ENCODE measurements around the gene HORMAD2.

HORMAD2 gene

DNA sequence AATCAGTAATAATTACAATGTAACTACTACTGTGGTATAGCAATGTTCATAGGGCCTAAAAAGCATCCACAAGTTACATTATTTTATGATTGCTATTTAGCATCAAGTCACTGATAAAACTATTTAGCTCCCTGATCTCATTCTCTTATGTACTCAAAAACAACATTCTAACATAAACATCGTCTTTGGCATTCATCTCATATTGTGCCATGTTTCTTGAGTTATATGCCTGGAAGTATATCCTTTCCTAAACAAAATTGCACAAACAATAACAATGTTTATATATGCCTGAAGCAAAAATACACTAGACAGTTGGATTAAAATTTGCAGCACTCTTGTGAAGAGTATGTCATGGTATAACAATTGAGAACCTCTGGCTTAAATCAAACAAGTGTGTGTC lies 34.1 kb downstream of the HORMAD2 start:
- no peaks in the 10 kb centered on the region for H3K9me3 ChIP-seq (ENCODE audit: control insufficient read depth, low read length)
- no peaks in the 10 kb centered on the region for H3K27me3 ChIP-seq (replicated peaks; ENCODE audit: control insufficient read depth, insufficient read depth, low read length)
- H3K9ac ChIP-seq (ENCODE audit: low read length): no peak overlapping the region
- H3K4me3 ChIP-seq (ENCODE audit: low read length): no peak overlapping the region
- H3K36me3 ChIP-seq (ENCODE audit: control insufficient read depth, insufficient read depth, low read length, severe bottlenecking): no peaks in the 10 kb centered on the region
- peak; percentile 59 for DNase-seq (ENCODE audit: low read depth)
- peaks cover 9% of the 10 kb centered on the region for H3K4me1 ChIP-seq (ENCODE audit: control insufficient read depth, insufficient read depth, low read length)

DNA sequence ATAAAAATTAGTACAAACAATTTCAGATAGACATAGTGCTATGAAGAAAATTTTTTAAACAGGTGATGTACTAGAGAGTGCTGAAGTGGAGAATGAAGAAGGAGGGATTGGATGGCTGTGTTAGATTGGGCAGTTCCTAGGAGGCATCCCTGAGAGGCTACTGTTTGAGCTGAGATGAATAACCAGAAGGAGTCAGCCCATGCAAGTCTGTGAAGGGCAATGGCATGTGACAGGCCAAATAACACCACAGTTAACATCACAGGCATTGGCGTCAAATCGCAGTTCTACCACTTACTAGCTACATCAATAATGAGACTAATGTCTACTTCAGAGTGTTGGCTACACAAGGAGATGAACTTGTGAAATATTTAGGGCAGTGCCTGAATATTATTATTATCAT lies 35.4 kb downstream of the HORMAD2 start:
- DNase-seq (ENCODE audit: low read depth): no peak

GRCh38 chr22:30116362-30117117 lies 36.3 kb downstream of the HORMAD2 start:
- no peaks in the 10 kb centered on the region for H3K9me3 ChIP-seq (ENCODE audit: control insufficient read depth, low read length)
- H3K36me3 ChIP-seq (ENCODE audit: control insufficient read depth, insufficient read depth, low read length, severe bottlenecking): no peaks in the 10 kb centered on the region
- H3K4me1 ChIP-seq (ENCODE audit: control insufficient read depth, insufficient read depth, low read length): peaks cover 9% of the 10 kb centered on the region
- peak; percentile 45 for DNase-seq (ENCODE audit: low read depth)
- H3K4me3 ChIP-seq (ENCODE audit: low read length): no peak overlapping the region
- no peaks in the 10 kb centered on the region for H3K27me3 ChIP-seq (replicated peaks; ENCODE audit: control insufficient read depth, insufficient read depth, low read length)
- H3K9ac ChIP-seq (ENCODE audit: low read length): no peak overlapping the region

More for the DNA sequence above, 35.4 kb downstream of the HORMAD2 start:
- Histone ChIP-seq H3K4me3 (ENCODE audit: low read length) (no peak overlapping the region), H3K4me1 (ENCODE audit: control insufficient read depth, insufficient read depth, low read length) (peaks cover 9% of the 10 kb centered on the region), H3K27me3 (replicated peaks; ENCODE audit: control insufficient read depth, insufficient read depth, low read length) (no peaks in the 10 kb centered on the region), H3K9me3 (ENCODE audit: control insufficient read depth, low read length) (no peaks in the 10 kb centered on the region), H3K36me3 (ENCODE audit: control insufficient read depth, insufficient read depth, low read length, severe bottlenecking) (no peaks in the 10 kb centered on the region), H3K9ac (ENCODE audit: low read length) (no peak overlapping the region)

DNA sequence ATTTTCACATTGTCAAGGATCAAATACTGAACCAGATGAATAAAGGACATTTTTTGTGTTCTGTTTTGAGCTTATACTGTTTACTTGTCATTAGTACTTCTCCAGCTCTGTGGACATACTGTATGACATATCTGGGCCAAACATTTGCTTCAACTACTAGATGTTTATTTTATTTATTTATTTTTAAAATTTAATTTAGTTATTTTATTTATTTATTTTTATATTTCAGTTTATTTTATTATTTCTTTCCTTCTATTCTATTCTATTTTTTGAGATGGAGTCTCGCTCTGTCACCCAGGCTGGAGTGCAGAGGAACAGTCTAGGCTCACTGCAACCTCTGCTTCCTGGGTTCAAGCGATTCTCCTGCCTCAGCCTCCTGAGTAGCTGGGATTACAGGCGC lies 37.0 kb downstream of the HORMAD2 start:
- DNase-seq (ENCODE audit: low read depth): no peak
- peaks cover 9% of the 10 kb centered on the region for H3K4me1 ChIP-seq (ENCODE audit: control insufficient read depth, insufficient read depth, low read length)

GRCh38 chr22:30118291-30118690 lies 38.0 kb downstream of the HORMAD2 start:
- Histone ChIP-seq H3K36me3 (ENCODE audit: control insufficient read depth, insufficient read depth, low read length, severe bottlenecking) (no peaks in the 10 kb centered on the region), H3K27me3 (replicated peaks; ENCODE audit: control insufficient read depth, insufficient read depth, low read length) (peaks cover 3% of the 10 kb centered on the region), H3K4me1 (ENCODE audit: control insufficient read depth, insufficient read depth, low read length) (peaks cover 9% of the 10 kb centered on the region), H3K9ac (ENCODE audit: low read length) (no peak overlapping the region), H3K4me3 (ENCODE audit: low read length) (no peak overlapping the region), H3K9me3 (ENCODE audit: control insufficient read depth, low read length) (no peaks in the 10 kb centered on the region)
- DNase-seq (ENCODE audit: low read depth): no peak

More for the DNA sequence above, 37.0 kb downstream of the HORMAD2 start:
- Histone ChIP-seq H3K9ac (ENCODE audit: low read length) (no peak overlapping the region), H3K4me3 (ENCODE audit: low read length) (no peak overlapping the region), H3K27me3 (replicated peaks; ENCODE audit: control insufficient read depth, insufficient read depth, low read length) (peaks cover 3% of the 10 kb centered on the region), H3K9me3 (ENCODE audit: control insufficient read depth, low read length) (no peaks in the 10 kb centered on the region), H3K36me3 (ENCODE audit: control insufficient read depth, insufficient read depth, low read length, severe bottlenecking) (no peaks in the 10 kb centered on the region)

GRCh38 chr22:30121960-30122359 lies 41.7 kb downstream of the HORMAD2 start:
- no peak overlapping the region for H3K4me3 ChIP-seq (ENCODE audit: low read length)
- H3K4me1 ChIP-seq (ENCODE audit: control insufficient read depth, insufficient read depth, low read length): no peaks in the 10 kb centered on the region
- peaks cover 3% of the 10 kb centered on the region for H3K27me3 ChIP-seq (replicated peaks; ENCODE audit: control insufficient read depth, insufficient read depth, low read length)

GRCh38 chr22:30123463-30123862 lies 43.2 kb downstream of the HORMAD2 start:
- Histone ChIP-seq H3K27me3 (replicated peaks; ENCODE audit: control insufficient read depth, insufficient read depth, low read length) (peaks cover 3% of the 10 kb centered on the region), H3K4me3 (ENCODE audit: low read length) (no peak overlapping the region), H3K4me1 (ENCODE audit: control insufficient read depth, insufficient read depth, low read length) (no peaks in the 10 kb centered on the region), H3K9me3 (ENCODE audit: control insufficient read depth, low read length) (no peaks in the 10 kb centered on the region), H3K36me3 (ENCODE audit: control insufficient read depth, insufficient read depth, low read length, severe bottlenecking) (no peaks in the 10 kb centered on the region), H3K9ac (ENCODE audit: low read length) (no peak overlapping the region)
- DNase-seq (ENCODE audit: low read depth): no peak

More at GRCh38 chr22:30121960-30122359, 41.7 kb downstream of the HORMAD2 start:
- no peak for DNase-seq (ENCODE audit: low read depth)
- H3K9ac ChIP-seq (ENCODE audit: low read length): no peak overlapping the region
- no peaks in the 10 kb centered on the region for H3K9me3 ChIP-seq (ENCODE audit: control insufficient read depth, low read length)
- H3K36me3 ChIP-seq (ENCODE audit: control insufficient read depth, insufficient read depth, low read length, severe bottlenecking): no peaks in the 10 kb centered on the region

DNA sequence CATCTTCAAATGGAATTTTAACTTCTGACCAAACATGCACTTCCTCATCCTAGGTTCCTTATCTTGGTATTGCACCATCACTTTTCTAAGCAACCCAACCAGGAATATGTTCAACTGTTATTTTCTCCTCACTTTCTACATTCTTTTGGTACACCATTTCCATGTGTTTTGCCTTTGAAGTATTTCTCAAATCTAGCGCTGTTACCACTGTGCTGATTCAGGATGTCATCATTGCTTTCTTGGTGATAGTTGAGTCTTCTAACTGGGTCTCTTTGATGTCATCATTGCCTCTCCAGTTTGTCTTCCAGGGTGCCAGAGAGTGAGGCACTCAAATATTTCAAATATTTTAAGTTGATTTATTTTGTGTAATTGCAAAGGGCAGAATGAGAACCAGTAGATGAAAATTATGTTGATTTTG lies 47.5 kb downstream of the HORMAD2 start:
- peak; percentile 36 for DNase-seq (ENCODE audit: low read depth)
- Histone ChIP-seq H3K9me3 (ENCODE audit: control insufficient read depth, low read length) (no peaks in the 10 kb centered on the region), H3K9ac (ENCODE audit: low read length) (no peak overlapping the region), H3K4me3 (ENCODE audit: low read length) (no peak overlapping the region), H3K36me3 (ENCODE audit: control insufficient read depth, insufficient read depth, low read length, severe bottlenecking) (no peaks in the 10 kb centered on the region), H3K27me3 (replicated peaks; ENCODE audit: control insufficient read depth, insufficient read depth, low read length) (no peaks in the 10 kb centered on the region), H3K4me1 (ENCODE audit: control insufficient read depth, insufficient read depth, low read length) (no peaks in the 10 kb centered on the region)

DNA sequence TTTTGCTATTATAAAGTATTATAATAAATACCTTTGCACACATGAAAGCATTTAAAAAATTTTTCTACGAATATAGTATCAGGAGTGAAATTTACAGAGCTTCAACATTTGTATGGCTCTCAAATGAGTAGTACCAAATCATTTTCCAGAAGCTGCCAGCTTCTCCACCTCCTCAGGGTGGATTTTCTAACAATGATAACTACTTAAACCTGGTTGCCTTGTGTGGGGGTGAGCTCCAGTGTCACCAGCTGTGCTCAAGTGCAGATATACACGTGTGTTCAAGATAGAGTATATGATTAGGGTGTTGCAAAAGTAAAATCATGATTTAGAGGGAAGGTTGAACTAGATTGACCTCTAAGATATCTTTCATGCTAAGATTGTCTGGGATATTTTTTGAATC lies 48.2 kb downstream of the HORMAD2 start:
- DNase-seq (ENCODE audit: low read depth): no peak
- H3K4me3 ChIP-seq (ENCODE audit: low read length): no peak overlapping the region
- no peaks in the 10 kb centered on the region for H3K27me3 ChIP-seq (replicated peaks; ENCODE audit: control insufficient read depth, insufficient read depth, low read length)
- H3K4me1 ChIP-seq (ENCODE audit: control insufficient read depth, insufficient read depth, low read length): no peaks in the 10 kb centered on the region
- no peak overlapping the region for H3K9ac ChIP-seq (ENCODE audit: low read length)
- no peaks in the 10 kb centered on the region for H3K9me3 ChIP-seq (ENCODE audit: control insufficient read depth, low read length)
- no peaks in the 10 kb centered on the region for H3K36me3 ChIP-seq (ENCODE audit: control insufficient read depth, insufficient read depth, low read length, severe bottlenecking)

GRCh38 chr22:30129636-30130035 lies 49.4 kb downstream of the HORMAD2 start:
- no peaks in the 10 kb centered on the region for H3K36me3 ChIP-seq (ENCODE audit: control insufficient read depth, insufficient read depth, low read length, severe bottlenecking)

GRCh38 chr22:30132290-30132996 lies 52.2 kb downstream of the HORMAD2 start:
- Histone ChIP-seq H3K9ac (ENCODE audit: low read length) (no peak overlapping the region), H3K27me3 (replicated peaks; ENCODE audit: control insufficient read depth, insufficient read depth, low read length) (no peaks in the 10 kb centered on the region), H3K36me3 (ENCODE audit: control insufficient read depth, insufficient read depth, low read length, severe bottlenecking) (no peaks in the 10 kb centered on the region), H3K4me3 (ENCODE audit: low read length) (no peak overlapping the region), H3K9me3 (ENCODE audit: control insufficient read depth, low read length) (peaks cover 3% of the 10 kb centered on the region), H3K4me1 (ENCODE audit: control insufficient read depth, insufficient read depth, low read length) (no peaks in the 10 kb centered on the region)
- DNase-seq (ENCODE audit: low read depth): no peak

More at GRCh38 chr22:30129636-30130035, 49.4 kb downstream of the HORMAD2 start:
- no peaks in the 10 kb centered on the region for H3K27me3 ChIP-seq (replicated peaks; ENCODE audit: control insufficient read depth, insufficient read depth, low read length)
- H3K9ac ChIP-seq (ENCODE audit: low read length): no peak overlapping the region
- no peaks in the 10 kb centered on the region for H3K4me1 ChIP-seq (ENCODE audit: control insufficient read depth, insufficient read depth, low read length)
- no peaks in the 10 kb centered on the region for H3K9me3 ChIP-seq (ENCODE audit: control insufficient read depth, low read length)
- no peak for DNase-seq (ENCODE audit: low read depth)
- no peak overlapping the region for H3K4me3 ChIP-seq (ENCODE audit: low read length)
